Endodermal cell (in vitro differentiated cells): ENCODE data around the gene LRRC43. TPM values are rescaled to one million over a fixed set of nuclear protein-coding genes. Genes with fewer than 3 reads are reported as not detected.

Source experiments
- DNase-seq: peaks from one replicate; pipeline ENCODE4 v3.0.0-alpha.2; 2017
- H3K27ac ChIP-seq: 2 replicates; pipeline ENCODE4 v1.5.1; 2013; ENCODE audit warnings: mild to moderate bottlenecking, low read depth, low read length, moderate library complexity
- H3K27me3 ChIP-seq: 2 replicates; pipeline ENCODE4 v1.6.1; 2013; ENCODE audit warnings: mild to moderate bottlenecking, low read length, moderate library complexity; ENCODE audit not compliant: insufficient read depth, control insufficient read depth, poor library complexity, severe bottlenecking
- H3K36me3 ChIP-seq: 2 replicates; pipeline ENCODE4 v1.7.0; 2013; ENCODE audit warnings: mild to moderate bottlenecking, low read length, moderate library complexity; ENCODE audit not compliant: control insufficient read depth, insufficient read depth
- H3K4me1 ChIP-seq: one replicate; pipeline ENCODE4 v1.7.0; 2013; ENCODE audit warnings: low read length; ENCODE audit not compliant: control insufficient read depth, insufficient read depth
- H3K4me3 ChIP-seq: 2 replicates; pipeline ENCODE4 v1.5.1; 2013; ENCODE audit warnings: mild to moderate bottlenecking, low read length, moderate library complexity
- H3K9ac ChIP-seq: 2 replicates; pipeline ENCODE4 v1.6.1; 2013; ENCODE audit warnings: mild to moderate bottlenecking, low read length, moderate library complexity; ENCODE audit not compliant: poor library complexity, severe bottlenecking; ENCODE audit errors: extremely low read depth
- H3K9me3 ChIP-seq: 2 replicates; pipeline ENCODE4 v1.6.1; 2013; ENCODE audit warnings: mild to moderate bottlenecking, low read length, moderate library complexity; ENCODE audit not compliant: control insufficient read depth
- H3K27ac Mint-ChIP-seq: 2 replicates; pipeline ENCODE4 v1.8.0; 2020; ENCODE audit warnings: mixed read lengths
- H3K27me3 Mint-ChIP-seq: 2 replicates; pipeline ENCODE4 v1.8.0; 2021; ENCODE audit warnings: mild to moderate bottlenecking, mixed read lengths; ENCODE audit not compliant: insufficient read depth
- H3K36me3 Mint-ChIP-seq: 2 replicates; pipeline ENCODE4 v1.8.0; 2020; ENCODE audit warnings: low read depth, mixed read lengths
- H3K4me1 Mint-ChIP-seq: 2 replicates; pipeline ENCODE4 v1.8.0; 2020; ENCODE audit warnings: mixed read lengths
- H3K4me3 Mint-ChIP-seq: 2 replicates; pipeline ENCODE4 v1.8.0; 2020; ENCODE audit warnings: mild to moderate bottlenecking, moderate library complexity, mixed read lengths
- H3K9me3 Mint-ChIP-seq: 2 replicates; pipeline ENCODE4 v1.8.0; 2020; ENCODE audit warnings: mild to moderate bottlenecking, mixed read lengths
- WGBS, 2 experiments: methylation state at CpG; one replicate each; pipeline versions ENCODE4 v1.1.5 to v1.1.7; 2013; ENCODE audit warnings: missing lambda C conversion rate in 2 of 2, mixed read lengths in 1 of 2; ENCODE audit not compliant: insufficient coverage in 1 of 2, insufficient read length in 1 of 2; 5-methylcytosine and 5-hydroxymethylcytosine counted together
- total RNA-seq, 2 donors: library from RNA; stranded (reverse); fragmentation: NEBNext Ultra II Directional in 1 of 2; extraction: Animal tissue kit (Norgen Biotek cat#: 25700) in 1 of 2; gene quantifications; 2 replicates in 1 of 2; 3 replicates in 1 of 2; pipeline ENCODE4 v1.2.1, GENCODE V29; 2021
- TF ChIP-seq, protein P1 (sequence below): fragments of 200-600 bp; sonication (generic); conservative IDR thresholded peaks from 2 replicates; pipeline ENCODE4 v1.5.0; 2021; ENCODE audit warnings: antibody characterized with exemption, mild to moderate bottlenecking

Gene LRRC43
- total RNA-seq, 2 donors from 2014 or later: 1.5 to 2.4 TPM

DNA sequence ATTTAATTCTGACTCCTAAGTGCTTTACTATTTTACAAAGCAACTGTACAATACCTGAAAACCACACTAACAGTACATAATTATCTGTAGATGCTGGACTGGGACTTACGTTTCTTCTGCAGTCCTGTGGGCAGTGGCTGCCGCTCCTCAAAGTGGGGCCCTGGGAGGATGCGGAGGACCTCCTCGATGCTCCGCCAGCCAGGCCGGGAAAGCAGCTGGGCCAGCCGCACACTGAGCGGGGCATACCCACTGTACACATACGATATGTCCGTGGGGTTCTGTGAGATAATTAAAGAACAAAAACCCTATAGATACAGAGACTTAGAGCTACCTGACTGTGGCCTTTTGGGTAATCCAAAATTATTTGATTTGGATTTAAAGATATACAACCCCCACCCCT, 49.8 kb downstream of the LRRC43 start:
- Mint-ChIP-seq H3K4me1 (no peaks in the 10 kb centered on the region), H3K36me3 (peaks cover 43% of the 10 kb centered on the region), H3K27me3 (no peaks in the 10 kb centered on the region), H3K27ac (no peak overlapping the region), H3K9me3 (no peaks in the 10 kb centered on the region), H3K4me3 (no peak overlapping the region)
- peaks cover 59% of the 10 kb centered on the region for H3K36me3 ChIP-seq
- H3K4me1 ChIP-seq: no peaks in the 10 kb centered on the region
- no peak overlapping the region for H3K4me3 ChIP-seq
- DNase-seq: no peak
- 96 to 98% methylated on average over 3 to 10 of the region's 10 CpGs for WGBS, 2 experiments
- H3K9ac ChIP-seq: no peak overlapping the region
- H3K27ac ChIP-seq: no peak overlapping the region
- H3K27me3 ChIP-seq: no peaks in the 10 kb centered on the region
- no peaks in the 10 kb centered on the region for H3K9me3 ChIP-seq
- TF ChIP-seq, protein P1, sequence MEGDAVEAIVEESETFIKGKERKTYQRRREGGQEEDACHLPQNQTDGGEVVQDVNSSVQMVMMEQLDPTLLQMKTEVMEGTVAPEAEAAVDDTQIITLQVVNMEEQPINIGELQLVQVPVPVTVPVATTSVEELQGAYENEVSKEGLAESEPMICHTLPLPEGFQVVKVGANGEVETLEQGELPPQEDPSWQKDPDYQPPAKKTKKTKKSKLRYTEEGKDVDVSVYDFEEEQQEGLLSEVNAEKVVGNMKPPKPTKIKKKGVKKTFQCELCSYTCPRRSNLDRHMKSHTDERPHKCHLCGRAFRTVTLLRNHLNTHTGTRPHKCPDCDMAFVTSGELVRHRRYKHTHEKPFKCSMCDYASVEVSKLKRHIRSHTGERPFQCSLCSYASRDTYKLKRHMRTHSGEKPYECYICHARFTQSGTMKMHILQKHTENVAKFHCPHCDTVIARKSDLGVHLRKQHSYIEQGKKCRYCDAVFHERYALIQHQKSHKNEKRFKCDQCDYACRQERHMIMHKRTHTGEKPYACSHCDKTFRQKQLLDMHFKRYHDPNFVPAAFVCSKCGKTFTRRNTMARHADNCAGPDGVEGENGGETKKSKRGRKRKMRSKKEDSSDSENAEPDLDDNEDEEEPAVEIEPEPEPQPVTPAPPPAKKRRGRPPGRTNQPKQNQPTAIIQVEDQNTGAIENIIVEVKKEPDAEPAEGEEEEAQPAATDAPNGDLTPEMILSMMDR: no peak

DNA sequence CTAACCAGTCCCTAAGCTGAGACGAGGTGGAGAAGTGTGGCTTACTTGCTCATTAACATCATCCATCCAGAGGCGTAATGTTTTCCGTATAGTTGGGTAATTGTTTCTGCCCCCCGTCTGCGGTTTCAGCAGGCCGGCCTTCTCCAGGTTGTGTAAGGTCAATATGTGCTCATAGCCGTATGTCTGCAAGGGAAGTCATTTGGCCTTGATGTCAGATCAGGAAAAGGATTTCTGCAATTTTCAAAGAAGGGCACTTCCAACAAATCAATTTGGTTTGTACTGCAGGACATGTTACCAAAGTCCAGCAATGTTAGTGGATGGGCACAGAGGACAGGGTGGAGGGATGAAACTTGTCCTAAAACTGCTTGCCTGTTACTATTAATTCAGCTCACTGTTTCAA, 52.8 kb downstream of the LRRC43 start:
- no peak overlapping the region for H3K4me3 ChIP-seq
- H3K4me1 Mint-ChIP-seq: no peaks in the 10 kb centered on the region
- no peaks in the 10 kb centered on the region for H3K4me1 ChIP-seq
- no peaks in the 10 kb centered on the region for H3K9me3 ChIP-seq
- TF ChIP-seq, protein P1: no peak
- no peaks in the 10 kb centered on the region for H3K27me3 Mint-ChIP-seq
- H3K27me3 ChIP-seq: no peaks in the 10 kb centered on the region
- no peak for DNase-seq
- H3K9me3 Mint-ChIP-seq: no peaks in the 10 kb centered on the region
- H3K36me3 ChIP-seq: peaks cover 77% of the 10 kb centered on the region
- no peak overlapping the region for H3K27ac ChIP-seq
- H3K4me3 Mint-ChIP-seq: no peak overlapping the region
- H3K27ac Mint-ChIP-seq: no peak overlapping the region
- no peak overlapping the region for H3K9ac ChIP-seq
- WGBS, 2 experiments: 89 to 96% methylated on average over 7 of the region's 7 CpGs
- H3K36me3 Mint-ChIP-seq: peaks cover 61% of the 10 kb centered on the region

DNA sequence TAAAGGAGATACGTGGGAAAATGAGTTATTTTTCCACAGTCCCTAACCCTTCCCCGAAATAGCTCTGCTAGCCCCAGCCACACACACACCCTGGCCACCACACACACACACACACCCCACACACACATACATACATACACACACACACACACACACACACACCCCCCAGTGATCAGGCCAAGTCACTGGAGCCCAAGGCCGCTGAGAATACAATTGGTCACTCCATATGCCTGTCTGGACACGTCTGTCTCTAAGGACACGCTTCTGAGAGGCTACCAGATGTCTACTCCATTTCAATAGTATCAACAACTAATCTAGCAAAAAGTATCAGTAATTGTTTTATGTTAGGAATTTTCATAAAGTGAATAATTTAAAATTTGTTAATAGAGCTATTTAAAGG, 55.9 kb downstream of the LRRC43 start:
- H3K4me3 Mint-ChIP-seq: no peak overlapping the region
- DNase-seq: no peak
- H3K9me3 Mint-ChIP-seq: no peaks in the 10 kb centered on the region
- H3K27ac Mint-ChIP-seq: no peak overlapping the region
- Histone ChIP-seq H3K27me3 (no peaks in the 10 kb centered on the region), H3K9me3 (no peaks in the 10 kb centered on the region), H3K36me3 (peaks cover 67% of the 10 kb centered on the region), H3K4me1 (no peaks in the 10 kb centered on the region), H3K9ac (no peak overlapping the region), H3K27ac (no peak overlapping the region), H3K4me3 (no peak overlapping the region)
- TF ChIP-seq, protein P1: no peak
- no peaks in the 10 kb centered on the region for H3K4me1 Mint-ChIP-seq
- H3K36me3 Mint-ChIP-seq: peaks cover 61% of the 10 kb centered on the region
- H3K27me3 Mint-ChIP-seq: no peaks in the 10 kb centered on the region
- WGBS, 2 experiments: 94 to 100% methylated on average over 1 to 5 of the region's 5 CpGs
